Forelimb muscle (tissue), 1 donor: ENCODE measurements around the gene SYNPR. TPM values are rescaled to one million over a fixed set of nuclear protein-coding genes. Genes with fewer than 3 reads are reported as not detected.

Source experiments
- DNase-seq: peaks from one replicate; pipeline ENCODE4 v3.0.0-alpha.2; 2013; ENCODE audit warnings: low read depth
- polyA plus RNA-seq: library from polyadenylated mRNA; unstranded; fragments of 120-200 nt; gene quantifications from one replicate; pipeline ENCODE4 v1.2.1, GENCODE V29; 2013; ENCODE audit not compliant: insufficient read length

SYNPR gene
- polyA plus RNA-seq, 1 donor, result not detected

DNA sequence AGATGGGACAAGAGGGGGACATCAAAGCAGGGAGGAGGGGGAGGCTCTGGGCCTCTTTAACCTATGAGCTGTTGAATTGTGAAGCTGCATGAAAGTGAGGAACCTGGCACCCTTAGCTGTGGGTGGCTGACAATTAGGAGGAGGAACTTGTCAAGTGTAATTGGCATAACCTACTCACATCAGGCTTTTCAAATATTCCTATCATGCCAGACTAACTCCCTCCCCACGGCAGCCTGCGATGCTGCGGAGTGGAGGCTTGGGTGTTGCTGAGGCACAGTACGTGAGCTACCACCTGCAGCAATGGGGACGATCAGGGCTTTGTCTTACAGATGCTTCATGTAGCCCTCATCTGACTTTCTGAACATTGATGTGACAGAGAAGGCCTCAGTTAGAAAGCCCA is 193.7 kb downstream of the SYNPR start:
- DNase-seq, result no peak

DNA sequence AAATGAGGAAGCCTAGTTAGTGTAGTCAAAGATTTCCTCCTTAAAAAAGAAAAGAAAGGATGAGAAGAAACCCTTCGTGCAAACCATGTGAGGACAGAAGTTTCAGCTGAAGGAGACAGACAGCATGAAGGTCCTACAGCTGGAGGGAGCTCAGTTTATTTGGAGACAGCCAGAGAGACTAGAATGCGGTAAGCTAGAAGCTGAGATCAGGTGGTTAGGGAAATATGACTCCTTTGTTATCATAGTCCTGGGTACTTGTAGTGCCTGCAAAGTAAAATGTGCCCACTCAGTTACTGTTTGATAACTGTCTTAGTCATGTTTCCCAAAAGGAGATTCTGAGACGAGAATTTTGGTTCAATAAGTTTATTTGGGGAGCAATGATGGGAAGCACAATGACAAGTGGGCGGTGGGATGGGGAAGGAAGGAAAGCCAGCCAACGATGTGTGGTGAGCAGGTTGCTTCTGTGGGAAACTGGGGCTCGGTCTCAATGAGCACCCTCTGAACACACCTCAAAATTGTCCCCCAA is 195.6 kb downstream of the SYNPR start:
- no peak for DNase-seq

GRCh38 chr3:63474828-63475518 is 196.9 kb downstream of the SYNPR start:
- DNase-seq, result no peak

GRCh38 chr3:63477494-63478129 is 199.5 kb downstream of the SYNPR start:
- no peak for DNase-seq

- DNase-seq, result no peak
Measured at GRCh38 chr3:63478990-63479660, 201.0 kb downstream of the SYNPR start.

- DNase-seq, result no peak
Measured at GRCh38 chr3:63479661-63480035, 201.5 kb downstream of the SYNPR start.

GRCh38 chr3:63481627-63482026 is 203.5 kb downstream of the SYNPR start:
- DNase-seq, result no peak

DNA sequence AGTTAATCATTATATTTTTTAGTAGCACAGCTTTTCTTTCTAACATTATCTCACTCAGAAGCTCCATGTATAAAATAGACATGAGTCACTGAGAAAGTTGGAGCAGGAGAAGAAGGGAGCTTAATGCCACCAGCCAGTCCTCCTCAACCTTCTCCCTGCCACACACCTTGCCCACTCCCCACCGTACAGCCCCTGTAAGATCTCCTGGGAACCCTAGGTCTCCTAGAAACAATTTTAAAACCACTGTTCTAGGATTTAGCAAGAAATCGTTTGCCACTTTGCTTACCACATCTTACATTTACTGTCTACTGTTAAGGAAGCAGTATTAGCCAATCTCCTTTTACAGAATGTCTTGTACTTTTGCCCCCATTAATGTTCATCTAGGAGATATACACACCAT is 204.2 kb downstream of the SYNPR start:
- DNase-seq, result no peak

GRCh38 chr3:63492464-63492863 is 214.4 kb downstream of the SYNPR start:
- DNase-seq, result no peak

GRCh38 chr3:63493101-63493500 is 215.0 kb downstream of the SYNPR start:
- no peak for DNase-seq

- DNase-seq, result no peak
Measured at GRCh38 chr3:63494646-63495045, 216.5 kb downstream of the SYNPR start.

- no peak for DNase-seq
Measured at GRCh38 chr3:63497641-63498040, 219.5 kb downstream of the SYNPR start.

DNA sequence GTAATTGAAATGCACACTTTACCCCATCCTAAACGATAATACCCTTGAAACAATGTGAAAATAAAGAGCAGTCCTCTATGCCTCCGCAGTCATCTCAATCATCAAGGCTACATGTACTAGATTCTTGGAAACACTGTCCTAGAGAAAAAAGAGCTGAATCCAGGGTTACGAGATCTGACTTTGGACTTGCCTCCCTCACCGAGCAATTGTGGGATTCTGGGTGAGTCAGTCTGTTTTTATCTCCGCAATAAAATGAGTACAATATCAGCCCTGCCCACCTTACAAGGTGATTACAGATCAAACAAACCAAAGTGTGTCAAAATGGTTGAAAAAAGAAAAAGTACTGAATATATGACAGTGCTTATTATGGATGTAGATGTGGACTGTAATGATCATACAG is 222.1 kb downstream of the SYNPR start:
- no peak for DNase-seq

DNA sequence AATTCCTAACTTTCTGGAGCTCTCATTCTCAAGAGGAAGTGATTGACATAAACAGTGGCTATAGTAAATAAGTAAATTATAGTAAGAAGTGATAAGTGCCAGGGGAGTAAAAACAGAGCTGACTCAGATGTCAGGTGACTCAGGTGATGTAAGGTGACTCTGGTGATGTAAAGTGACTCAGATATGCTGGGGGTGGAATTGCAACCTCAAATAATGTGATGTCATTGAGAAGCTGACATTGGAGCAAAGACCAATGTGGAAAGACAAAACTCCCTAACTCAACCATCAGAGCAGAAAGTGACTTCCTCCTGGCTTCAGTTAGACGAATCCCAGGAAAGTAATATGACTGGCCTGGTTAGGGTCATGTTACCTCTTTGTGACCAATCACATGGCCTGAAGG is 230.2 kb downstream of the SYNPR start:
- no peak for DNase-seq

GRCh38 chr3:63508771-63509170 is 230.7 kb downstream of the SYNPR start:
- DNase-seq, result no peak

DNA sequence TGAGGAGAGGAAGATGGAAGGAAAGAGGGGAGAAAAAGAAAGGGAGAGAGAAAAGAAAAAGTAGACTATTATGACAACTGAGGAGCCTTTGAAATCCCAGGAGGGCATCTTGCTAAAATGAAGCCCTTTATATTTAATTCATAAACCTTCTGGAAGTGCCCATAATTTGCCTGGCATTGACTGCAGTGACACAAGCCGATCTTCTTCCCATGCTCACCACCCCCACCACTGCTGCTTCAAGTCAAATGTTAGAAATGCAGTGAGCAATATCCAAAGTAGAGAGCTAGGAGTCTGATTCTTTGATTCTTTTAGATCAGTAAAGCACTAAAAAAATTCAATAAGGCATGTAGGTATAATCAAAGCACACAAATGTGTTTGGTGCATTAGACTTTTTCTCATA is 235.7 kb downstream of the SYNPR start:
- no peak for DNase-seq

DNA sequence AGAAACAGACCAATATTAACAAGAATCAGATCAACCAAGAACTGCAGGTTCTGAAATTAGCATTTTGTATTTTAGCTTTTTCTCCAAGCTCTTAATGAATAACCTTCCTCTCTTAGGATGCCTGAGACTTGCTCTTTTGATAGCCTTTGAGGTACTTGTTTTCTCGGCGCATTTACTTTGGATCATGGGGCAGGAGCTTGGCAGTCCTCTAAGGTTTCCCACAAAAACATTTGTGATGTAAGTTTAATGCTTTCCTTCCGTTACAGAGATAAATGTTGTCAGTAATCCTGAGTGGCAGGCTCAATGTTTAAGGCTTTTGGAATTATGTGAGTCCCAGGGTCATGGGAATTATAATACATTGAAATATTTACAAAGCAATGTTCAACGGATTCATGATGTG is 236.6 kb downstream of the SYNPR start:
- no peak for DNase-seq

GRCh38 chr3:63519426-63519825 is 241.3 kb downstream of the SYNPR start:
- no peak for DNase-seq

GRCh38 chr3:63521657-63522056 is 243.5 kb downstream of the SYNPR start:
- DNase-seq, result no peak

DNA sequence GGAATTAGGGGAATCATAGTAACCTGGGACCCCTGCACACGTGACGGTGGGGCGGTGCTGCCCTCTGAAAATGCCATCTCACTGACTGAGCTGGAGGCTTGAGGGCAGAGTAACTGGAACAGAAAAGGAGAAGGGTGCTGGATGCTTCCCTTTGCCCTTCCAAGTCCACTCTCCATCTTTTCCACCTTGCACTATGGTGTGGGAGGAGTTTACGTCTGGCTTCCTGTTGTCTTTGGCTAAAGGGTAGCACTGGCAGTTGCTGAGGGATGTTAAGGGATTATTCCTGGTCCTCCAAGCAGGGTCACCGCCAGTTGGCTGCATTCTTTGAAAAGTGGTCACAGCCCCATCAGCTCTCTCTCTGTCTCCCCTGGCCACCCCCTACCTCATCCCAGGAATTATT is 245.0 kb downstream of the SYNPR start:
- no peak for DNase-seq

GRCh38 chr3:63528325-63529000 is 250.4 kb downstream of the SYNPR start:
- no peak for DNase-seq

DNA sequence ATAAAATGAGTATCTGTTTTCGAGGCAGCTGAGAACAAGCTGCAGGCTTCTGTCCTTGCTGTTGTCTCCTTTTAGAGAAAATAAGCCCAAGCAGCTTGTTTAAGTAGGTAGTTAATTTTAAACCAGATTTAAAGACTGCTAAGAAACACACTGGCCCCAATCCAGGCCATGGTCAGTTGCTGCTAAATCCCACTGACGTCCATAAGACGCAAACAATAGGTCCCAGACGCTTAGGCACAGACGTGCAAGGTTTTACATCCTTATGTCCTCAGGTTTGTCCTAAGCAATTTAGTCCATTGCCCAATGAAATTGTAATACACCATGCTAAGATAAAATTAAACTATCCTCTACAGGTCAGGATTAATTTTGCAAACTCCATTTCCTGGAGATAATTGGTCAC is 254.4 kb downstream of the SYNPR start:
- no peak for DNase-seq
